Prostate gland (tissue), 2 donors: Measurements from ENCODE around the gene FNBP1L.

Experiments
- CTCF ChIP-seq, 4 experiments: fragments of 200-600 bp in 2 of 4; fragments of 450-650 bp in 2 of 4; sonication (generic) in 2 of 4; IDR thresholded peaks; 1 replicate in 3 of 4; 2 replicates in 1 of 4; pipeline ENCODE4 v1.5.1; 2016 to 2019; ENCODE audit warnings: antibody characterized with exemption in 4 of 4, mild to moderate bottlenecking in 2 of 4, moderate library complexity in 2 of 4
- POLR2A ChIP-seq: fragments of 450-650 bp; IDR thresholded peaks from one replicate; pipeline ENCODE4 v1.6.1; 2016; ENCODE audit warnings: antibody characterized with exemption, mild to moderate bottlenecking
- POLR2AphosphoS5 ChIP-seq: sonication (generic); formaldehyde crosslinking; IDR thresholded peaks from one replicate; pipeline ENCODE4 v1.6.1; 2017; ENCODE audit warnings: antibody characterized with exemption

DNA sequence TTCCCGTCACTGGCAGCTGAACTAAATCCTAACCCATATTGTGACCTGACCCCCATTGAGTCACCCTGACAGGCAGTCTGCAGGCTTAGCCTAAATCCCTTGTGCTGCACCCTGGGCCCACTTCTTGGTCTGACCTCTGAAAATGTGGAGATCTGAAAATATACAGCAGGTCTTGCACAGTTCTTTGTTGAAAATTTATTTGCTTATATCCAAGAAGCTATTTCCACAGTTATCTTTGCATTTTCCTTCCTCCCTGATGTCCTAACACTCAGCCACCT lies 146.6 kb downstream of the FNBP1L start:
- TF ChIP-seq CTCF (IDR thresholded peaks at IDR 0.05), result no peak
- no peak for TF ChIP-seq POLR2A
- TF ChIP-seq POLR2AphosphoS5, result no peak
